ENCODE measurements around the gene OLR1.

- TF ChIP-seq, protein P1, sequence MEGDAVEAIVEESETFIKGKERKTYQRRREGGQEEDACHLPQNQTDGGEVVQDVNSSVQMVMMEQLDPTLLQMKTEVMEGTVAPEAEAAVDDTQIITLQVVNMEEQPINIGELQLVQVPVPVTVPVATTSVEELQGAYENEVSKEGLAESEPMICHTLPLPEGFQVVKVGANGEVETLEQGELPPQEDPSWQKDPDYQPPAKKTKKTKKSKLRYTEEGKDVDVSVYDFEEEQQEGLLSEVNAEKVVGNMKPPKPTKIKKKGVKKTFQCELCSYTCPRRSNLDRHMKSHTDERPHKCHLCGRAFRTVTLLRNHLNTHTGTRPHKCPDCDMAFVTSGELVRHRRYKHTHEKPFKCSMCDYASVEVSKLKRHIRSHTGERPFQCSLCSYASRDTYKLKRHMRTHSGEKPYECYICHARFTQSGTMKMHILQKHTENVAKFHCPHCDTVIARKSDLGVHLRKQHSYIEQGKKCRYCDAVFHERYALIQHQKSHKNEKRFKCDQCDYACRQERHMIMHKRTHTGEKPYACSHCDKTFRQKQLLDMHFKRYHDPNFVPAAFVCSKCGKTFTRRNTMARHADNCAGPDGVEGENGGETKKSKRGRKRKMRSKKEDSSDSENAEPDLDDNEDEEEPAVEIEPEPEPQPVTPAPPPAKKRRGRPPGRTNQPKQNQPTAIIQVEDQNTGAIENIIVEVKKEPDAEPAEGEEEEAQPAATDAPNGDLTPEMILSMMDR (conservative IDR thresholded peaks at IDR 0.05; ENCODE audit: low read depth, low read length): no peak
- no peak for TF ChIP-seq EZH2 (IDR thresholded peaks at IDR 0.05; ENCODE audit: borderline replicate concordance, low read depth, low read length, poor library complexity, severe bottlenecking)
These were observed 45.5 kb downstream of the OLR1 start for GRCh38 chr12:10126413-10126812.
